Stimulated activated CD4-positive, alpha-beta T cell treated with anti-CD3 and anti-CD28 coated beads, Interleukin-15, amount 100 ng/mL, for 1 hour (primary cell): ENCODE measurements around the gene BICC1.

Experiments used
- DNase-seq, 2 donors: peaks; one replicate each; pipeline ENCODE4 v3.0.0-alpha.2; 2020; ENCODE audit warnings: low read depth in 1 of 2, low spot score in 1 of 2

The BICC1 gene

GRCh38 chr10:58810751-58811150 lies 298.1 kb downstream of the BICC1 start:
- no peak for DNase-seq

GRCh38 chr10:58813573-58813972 lies 300.9 kb downstream of the BICC1 start:
- no peak for DNase-seq

- no peak for DNase-seq
These were observed 304.7 kb downstream of the BICC1 start for GRCh38 chr10:58817201-58817846.

- DNase-seq, result no peak
These were observed 306.2 kb downstream of the BICC1 start for GRCh38 chr10:58818900-58819299.

- no peak for DNase-seq
These were observed 307.7 kb downstream of the BICC1 start for GRCh38 chr10:58820386-58820785.

GRCh38 chr10:58820861-58821751 lies 308.4 kb downstream of the BICC1 start:
- DNase-seq, result no peak

- DNase-seq, result no peak
These were observed 309.0 kb downstream of the BICC1 start for GRCh38 chr10:58821752-58822056.

GRCh38 chr10:58823983-58824382 lies 311.3 kb downstream of the BICC1 start:
- DNase-seq, result no peak

- DNase-seq, result no peak
These were observed 311.7 kb downstream of the BICC1 start for GRCh38 chr10:58824396-58824795.

- DNase-seq, result no peak
These were observed 314.0 kb downstream of the BICC1 start for GRCh38 chr10:58826694-58827093.

- DNase-seq, result no peak
These were observed 314.7 kb downstream of the BICC1 start for GRCh38 chr10:58827381-58827780.

- no peak for DNase-seq
These were observed 317.2 kb downstream of the BICC1 start for GRCh38 chr10:58829839-58830238.

GRCh38 chr10:58830697-58831096 lies 318.0 kb downstream of the BICC1 start:
- no peak for DNase-seq

GRCh38 chr10:58833771-58834561 lies 321.3 kb downstream of the BICC1 start:
- no peak for DNase-seq

- no peak for DNase-seq
These were observed 323.6 kb downstream of the BICC1 start for GRCh38 chr10:58836176-58836700.

- DNase-seq, result no peak
These were observed 324.4 kb downstream of the BICC1 start for GRCh38 chr10:58836991-58837575.

- DNase-seq, result no peak
These were observed 325.2 kb downstream of the BICC1 start for GRCh38 chr10:58837826-58838225.

GRCh38 chr10:58838561-58839208 lies 326.0 kb downstream of the BICC1 start:
- DNase-seq, result no peak

- DNase-seq, result no peak
These were observed 327.1 kb downstream of the BICC1 start for GRCh38 chr10:58839771-58840170.

GRCh38 chr10:58840840-58841435 lies 328.3 kb downstream of the BICC1 start:
- no peak for DNase-seq
